Measurements from ENCODE around the gene PALLD. TPM values are rescaled to one million over a fixed set of nuclear protein-coding genes. Genes with fewer than 3 reads are reported as not detected.

PALLD gene
- polyA plus RNA-seq, 1 donor from 2014 or later: 20.5 TPM

DNA sequence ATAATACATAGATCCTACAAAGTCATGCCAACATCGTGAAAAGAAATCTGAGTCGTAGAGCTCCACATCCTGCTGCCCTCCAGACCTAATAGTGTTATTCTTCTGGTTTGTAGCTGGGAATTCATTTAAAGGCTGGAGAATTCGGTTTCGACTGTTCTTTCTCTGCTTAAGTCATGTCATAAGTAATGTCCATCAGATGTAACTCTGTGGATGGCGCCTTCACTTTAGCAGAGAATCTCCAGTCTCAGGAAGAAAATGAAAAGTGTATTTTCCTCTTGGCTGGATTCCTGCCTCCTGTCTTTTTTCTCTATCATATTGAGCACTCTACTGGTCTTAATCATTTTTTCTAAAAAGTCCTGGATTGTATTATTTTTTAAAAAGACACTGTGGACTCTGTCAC, 117.0 kb downstream of the PALLD start:
- H3K4me3 ChIP-seq (ENCODE audit: low read length): no peak overlapping the region
- H3K4me2 ChIP-seq (ENCODE audit: low read length): no peak overlapping the region
- no peaks in the 10 kb centered on the region for H3F3A ChIP-seq (ENCODE audit: insufficient read depth, low read length, poor library complexity, severe bottlenecking)
- no peak for TF ChIP-seq POLR2AphosphoS5 (IDR thresholded peaks at IDR 0.05)
- TF ChIP-seq SMC3 (conservative IDR thresholded peaks at IDR 0.05; ENCODE audit: poor library complexity): no peak
- TF ChIP-seq TAF1 (IDR thresholded peaks at IDR 0.05; ENCODE audit: low read depth): no peak
- TF ChIP-seq, protein P1, sequence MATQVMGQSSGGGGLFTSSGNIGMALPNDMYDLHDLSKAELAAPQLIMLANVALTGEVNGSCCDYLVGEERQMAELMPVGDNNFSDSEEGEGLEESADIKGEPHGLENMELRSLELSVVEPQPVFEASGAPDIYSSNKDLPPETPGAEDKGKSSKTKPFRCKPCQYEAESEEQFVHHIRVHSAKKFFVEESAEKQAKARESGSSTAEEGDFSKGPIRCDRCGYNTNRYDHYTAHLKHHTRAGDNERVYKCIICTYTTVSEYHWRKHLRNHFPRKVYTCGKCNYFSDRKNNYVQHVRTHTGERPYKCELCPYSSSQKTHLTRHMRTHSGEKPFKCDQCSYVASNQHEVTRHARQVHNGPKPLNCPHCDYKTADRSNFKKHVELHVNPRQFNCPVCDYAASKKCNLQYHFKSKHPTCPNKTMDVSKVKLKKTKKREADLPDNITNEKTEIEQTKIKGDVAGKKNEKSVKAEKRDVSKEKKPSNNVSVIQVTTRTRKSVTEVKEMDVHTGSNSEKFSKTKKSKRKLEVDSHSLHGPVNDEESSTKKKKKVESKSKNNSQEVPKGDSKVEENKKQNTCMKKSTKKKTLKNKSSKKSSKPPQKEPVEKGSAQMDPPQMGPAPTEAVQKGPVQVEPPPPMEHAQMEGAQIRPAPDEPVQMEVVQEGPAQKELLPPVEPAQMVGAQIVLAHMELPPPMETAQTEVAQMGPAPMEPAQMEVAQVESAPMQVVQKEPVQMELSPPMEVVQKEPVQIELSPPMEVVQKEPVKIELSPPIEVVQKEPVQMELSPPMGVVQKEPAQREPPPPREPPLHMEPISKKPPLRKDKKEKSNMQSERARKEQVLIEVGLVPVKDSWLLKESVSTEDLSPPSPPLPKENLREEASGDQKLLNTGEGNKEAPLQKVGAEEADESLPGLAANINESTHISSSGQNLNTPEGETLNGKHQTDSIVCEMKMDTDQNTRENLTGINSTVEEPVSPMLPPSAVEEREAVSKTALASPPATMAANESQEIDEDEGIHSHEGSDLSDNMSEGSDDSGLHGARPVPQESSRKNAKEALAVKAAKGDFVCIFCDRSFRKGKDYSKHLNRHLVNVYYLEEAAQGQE (IDR thresholded peaks at IDR 0.05; ENCODE audit: borderline replicate concordance): no peak
- TF ChIP-seq EP300 (conservative IDR thresholded peaks at IDR 0.05; ENCODE audit: poor library complexity, severe bottlenecking): no peak
- no peak for TF ChIP-seq RAD21 (conservative IDR thresholded peaks at IDR 0.05)
- TF ChIP-seq MXI1 (conservative IDR thresholded peaks at IDR 0.05; ENCODE audit: poor library complexity, severe bottlenecking): no peak
- no peak for TF ChIP-seq EZH2 (IDR thresholded peaks at IDR 0.05; ENCODE audit: borderline replicate concordance, insufficient read depth, low read length, poor library complexity, severe bottlenecking)
- TF ChIP-seq, protein P2, sequence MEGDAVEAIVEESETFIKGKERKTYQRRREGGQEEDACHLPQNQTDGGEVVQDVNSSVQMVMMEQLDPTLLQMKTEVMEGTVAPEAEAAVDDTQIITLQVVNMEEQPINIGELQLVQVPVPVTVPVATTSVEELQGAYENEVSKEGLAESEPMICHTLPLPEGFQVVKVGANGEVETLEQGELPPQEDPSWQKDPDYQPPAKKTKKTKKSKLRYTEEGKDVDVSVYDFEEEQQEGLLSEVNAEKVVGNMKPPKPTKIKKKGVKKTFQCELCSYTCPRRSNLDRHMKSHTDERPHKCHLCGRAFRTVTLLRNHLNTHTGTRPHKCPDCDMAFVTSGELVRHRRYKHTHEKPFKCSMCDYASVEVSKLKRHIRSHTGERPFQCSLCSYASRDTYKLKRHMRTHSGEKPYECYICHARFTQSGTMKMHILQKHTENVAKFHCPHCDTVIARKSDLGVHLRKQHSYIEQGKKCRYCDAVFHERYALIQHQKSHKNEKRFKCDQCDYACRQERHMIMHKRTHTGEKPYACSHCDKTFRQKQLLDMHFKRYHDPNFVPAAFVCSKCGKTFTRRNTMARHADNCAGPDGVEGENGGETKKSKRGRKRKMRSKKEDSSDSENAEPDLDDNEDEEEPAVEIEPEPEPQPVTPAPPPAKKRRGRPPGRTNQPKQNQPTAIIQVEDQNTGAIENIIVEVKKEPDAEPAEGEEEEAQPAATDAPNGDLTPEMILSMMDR (IDR thresholded peaks at IDR 0.05; ENCODE audit: poor library complexity, severe bottlenecking): no peak
- no peaks in the 10 kb centered on the region for H4K20me1 ChIP-seq (ENCODE audit: insufficient read depth)
- H3K27me3 ChIP-seq (ENCODE audit: insufficient read depth, low read depth, low read length): no peaks in the 10 kb centered on the region
- no peaks in the 10 kb centered on the region for H3K9me2 ChIP-seq (ENCODE audit: insufficient read depth, low read length)
- no peak overlapping the region for H2AFZ ChIP-seq (ENCODE audit: low read depth, low read length)
- H3K36me3 ChIP-seq (ENCODE audit: insufficient read depth, low read length): no peaks in the 10 kb centered on the region
- H3K9me3 ChIP-seq (ENCODE audit: low read length): no peaks in the 10 kb centered on the region
- no peak overlapping the region for H3K9ac ChIP-seq (ENCODE audit: low read length)
- H3K27ac ChIP-seq (ENCODE audit: low read length): no peak overlapping the region
- H3K79me2 ChIP-seq (replicated peaks; ENCODE audit: insufficient read depth, low read length): no peaks in the 10 kb centered on the region

DNA sequence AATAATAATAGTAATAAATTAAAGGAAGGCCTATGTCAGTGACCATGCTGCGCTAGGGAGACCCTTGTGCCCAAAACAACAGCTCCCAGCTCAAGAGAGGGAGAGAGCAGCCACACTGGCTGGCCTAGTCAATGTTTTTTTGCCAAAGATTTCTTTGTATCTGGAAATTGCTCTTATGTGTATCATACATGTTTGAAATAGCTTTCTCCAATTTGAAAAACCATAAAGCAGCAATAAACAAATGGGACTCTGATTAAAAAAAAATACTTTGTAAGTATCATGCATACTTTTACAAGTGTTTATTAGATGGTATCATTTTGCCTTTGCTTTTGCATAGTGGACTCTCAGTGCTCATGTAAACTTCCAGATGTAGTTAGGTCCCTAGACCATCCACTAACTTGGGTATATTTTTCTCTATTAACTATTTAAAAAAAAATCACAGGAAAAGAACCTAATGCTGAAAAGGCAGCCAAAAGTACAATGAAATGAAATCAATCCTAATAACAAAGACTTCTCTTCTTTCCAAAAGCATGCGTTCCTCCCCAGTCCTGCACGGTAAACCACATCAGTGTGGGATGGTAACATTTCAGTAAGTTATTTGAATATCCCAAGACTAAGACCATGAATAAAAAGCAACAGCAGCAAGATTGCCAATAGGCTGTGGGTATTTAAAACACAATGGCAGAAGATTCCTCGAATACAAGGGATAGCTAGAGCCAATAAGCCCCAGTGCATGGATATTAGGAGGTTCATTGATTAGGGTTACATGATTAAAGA, 117.6 kb downstream of the PALLD start:
- H3K4me2 ChIP-seq (ENCODE audit: low read length): no peak overlapping the region
- H3K9me3 ChIP-seq (ENCODE audit: low read length): no peaks in the 10 kb centered on the region
- H3K36me3 ChIP-seq (ENCODE audit: insufficient read depth, low read length): no peaks in the 10 kb centered on the region
- no peaks in the 10 kb centered on the region for H3F3A ChIP-seq (ENCODE audit: insufficient read depth, low read length, poor library complexity, severe bottlenecking)
- TF ChIP-seq EZH2 (IDR thresholded peaks at IDR 0.05; ENCODE audit: borderline replicate concordance, insufficient read depth, low read length, poor library complexity, severe bottlenecking): no peak
- TF ChIP-seq, protein P2 (IDR thresholded peaks at IDR 0.05; ENCODE audit: poor library complexity, severe bottlenecking): no peak
- H3K9me2 ChIP-seq (ENCODE audit: insufficient read depth, low read length): no peaks in the 10 kb centered on the region
- no peaks in the 10 kb centered on the region for H3K79me2 ChIP-seq (replicated peaks; ENCODE audit: insufficient read depth, low read length)
- H3K9ac ChIP-seq (ENCODE audit: low read length): no peak overlapping the region
- no peak overlapping the region for H2AFZ ChIP-seq (ENCODE audit: low read depth, low read length)
- no peak overlapping the region for H3K27ac ChIP-seq (ENCODE audit: low read length)
- H4K20me1 ChIP-seq (ENCODE audit: insufficient read depth): no peaks in the 10 kb centered on the region
- H3K4me3 ChIP-seq (ENCODE audit: low read length): no peak overlapping the region
- H3K27me3 ChIP-seq (ENCODE audit: insufficient read depth, low read depth, low read length): no peaks in the 10 kb centered on the region
